B cell (primary cell): ENCODE measurements around the gene METTL24. TPM values are rescaled to one million over a fixed set of nuclear protein-coding genes. Genes with fewer than 3 reads are reported as not detected.

ENCODE experiments used
- ATAC-seq: fragments of 200-7000 bp; cut with Tn5 transposase; one replicate; pipeline ENCODE4 v1.10.0; 2021; ENCODE audit warnings: low read depth, mild to moderate bottlenecking, moderate number of reproducible peaks, moderate library complexity
- CTCF ChIA-PET: fragments of 350-600 bp; sonication (Branson Sonifier 250); formaldehyde crosslinking; loops from one replicate; lab custom pipeline; 2021; ENCODE audit warnings: antibody characterized with exemption, inconsistent platforms; lab: Charles Lee
- POLR2A ChIA-PET: fragments of 350-600 bp; sonication (Branson Sonifier 250); formaldehyde crosslinking; loops from one replicate; lab custom pipeline; 2021; ENCODE audit warnings: antibody characterized with exemption; lab: Charles Lee
- DNase-seq: peaks from one replicate; pipeline ENCODE4 v3.0.0; 2013
- H2AFZ ChIP-seq: 2 replicates; pipeline ENCODE4 v1.6.1; 2012; ENCODE audit warnings: mild to moderate bottlenecking, low read depth, low read length; ENCODE audit not compliant: insufficient read depth, poor library complexity, severe bottlenecking
- H3K27ac ChIP-seq, 2 donors: 1 replicate in 1 of 2; 2 replicates in 1 of 2; pipeline ENCODE4 v1.5.1; 2012 to 2013; ENCODE audit warnings: low read length in 2 of 2, mild to moderate bottlenecking in 2 of 2, moderate library complexity in 1 of 2
- H3K27me3 ChIP-seq, 4 experiments: fragments of 200-600 bp in 1 of 4; sonication (generic) in 1 of 4; replicated peaks in 1 of 4; 1 replicate in 2 of 4; 2 replicates in 2 of 4; pipeline versions ENCODE4 v1.6.1 to v1.7.0; 2013 to 2016; ENCODE audit warnings: low read length in 3 of 4, mild to moderate bottlenecking in 2 of 4, mixed read lengths in 1 of 4, moderate library complexity in 1 of 4; ENCODE audit not compliant: insufficient read depth in 4 of 4, control insufficient read depth in 3 of 4; ENCODE audit errors: control extremely low read depth in 1 of 4
- H3K36me3 ChIP-seq, 2 experiments: replicated peaks in 1 of 2; 1 replicate in 1 of 2; 2 replicates in 1 of 2; pipeline versions ENCODE4 v1.6.1 to v1.7.1; 2013; ENCODE audit warnings: low read length in 1 of 2; ENCODE audit not compliant: insufficient read depth in 2 of 2, control insufficient read depth in 1 of 2; ENCODE audit errors: control extremely low read depth in 1 of 2, extremely low read depth in 1 of 2
- H3K4me1 ChIP-seq, 2 donors: fragments of 200-600 bp in 1 of 2; sonication (generic) in 1 of 2; 1 replicate in 1 of 2; 2 replicates in 1 of 2; pipeline versions ENCODE4 v1.5.1 to v1.6.1; 2013 to 2017; ENCODE audit warnings: low read length in 2 of 2; ENCODE audit not compliant: control insufficient read depth in 2 of 2, insufficient read depth in 2 of 2
- H3K4me2 ChIP-seq: replicated peaks from 2 replicates; pipeline ENCODE3; 2012; ENCODE audit warnings: mild to moderate bottlenecking, low read depth, low read length; ENCODE audit not compliant: poor library complexity, severe bottlenecking
- H3K4me3 ChIP-seq, 5 experiments: fragments of 200-600 bp in 1 of 5; sonication (generic) in 1 of 5; 1 replicate in 3 of 5; 2 replicates in 2 of 5; pipeline versions ENCODE4 v1.5.1 to v1.7.0; 2011 to 2016; ENCODE audit warnings: low read length in 4 of 5, mild to moderate bottlenecking in 4 of 5, low read depth in 2 of 5, control low read depth in 1 of 5, moderate library complexity in 1 of 5; ENCODE audit not compliant: insufficient read depth in 1 of 5; ENCODE audit errors: control extremely low read depth in 1 of 5, extremely low read depth in 1 of 5
- H3K79me2 ChIP-seq: fragments of 200-600 bp; sonication (generic); one replicate; pipeline ENCODE4 v1.6.0; 2016; ENCODE audit warnings: low read length; ENCODE audit not compliant: control insufficient read depth, insufficient read depth
- H3K9ac ChIP-seq: fragments of 200-600 bp; sonication (generic); 2 replicates; pipeline ENCODE4 v1.6.1; 2017; ENCODE audit warnings: mild to moderate bottlenecking, low read length, moderate library complexity
- H3K9me3 ChIP-seq, 3 donors: one replicate each; pipeline versions ENCODE4 v1.6.1 to v1.7.1; 2013; ENCODE audit warnings: low read length in 2 of 3; ENCODE audit not compliant: control insufficient read depth in 2 of 3, insufficient read depth in 1 of 3; ENCODE audit errors: control extremely low read depth in 1 of 3
- H4K20me1 ChIP-seq: 2 replicates; pipeline ENCODE4 v1.6.0; 2012; ENCODE audit warnings: mild to moderate bottlenecking, low read length; ENCODE audit not compliant: insufficient read depth, control insufficient read depth, poor library complexity, severe bottlenecking
- H3K27ac Mint-ChIP-seq: one replicate; pipeline ENCODE4 v1.8.0; 2021; ENCODE audit warnings: mixed read lengths
- H3K27me3 Mint-ChIP-seq: one replicate; pipeline ENCODE4 v1.8.0; 2021; ENCODE audit warnings: mixed read lengths
- H3K4me1 Mint-ChIP-seq: one replicate; pipeline ENCODE4 v1.8.0; 2021; ENCODE audit warnings: mixed read lengths
- H3K4me3 Mint-ChIP-seq: one replicate; pipeline ENCODE4 v1.8.0; 2021; ENCODE audit warnings: mixed read lengths
- H3K9me3 Mint-ChIP-seq: one replicate; pipeline ENCODE4 v1.8.0; 2022; ENCODE audit warnings: mixed read lengths; ENCODE audit not compliant: insufficient read depth
- EZH2 ChIP-seq: IDR thresholded peaks from 2 replicates; pipeline ENCODE4 v1.6.1; 2012; ENCODE audit warnings: borderline replicate concordance, low read depth, mild to moderate bottlenecking, moderate library complexity, low read length; ENCODE audit not compliant: insufficient read depth, poor library complexity, severe bottlenecking
- WGBS: methylation state at CpG from one replicate; pipeline ENCODE4 v1.1.5; 2013; ENCODE audit warnings: missing lambda C conversion rate; ENCODE audit not compliant: insufficient coverage; 5-methylcytosine and 5-hydroxymethylcytosine counted together
- intact Hi-C: fragments of 100-400 bp; cut with micrococcal nuclease; formaldehyde crosslinking; loops from one replicate; pipeline ENCODE4 v1.10.0; 2022
- polyA plus RNA-seq: library from polyadenylated mRNA; depleted of rRNA; stranded (reverse); fragments of >200 nt; gene quantifications from 2 replicates; pipeline ENCODE4 v1.2.3, GENCODE V29; 2012
- total RNA-seq, 2 donors: library from RNA; stranded (reverse); fragments of 120-200 nt in 1 of 2; gene quantifications; 1 replicate in 1 of 2; 2 replicates in 1 of 2; pipeline versions ENCODE4 v1.2.3 to v1.2.4, GENCODE V29; 2013 to 2022
- TF ChIP-seq, protein P1 (sequence below): fragments of 200-600 bp; IDR thresholded peaks from one replicate; pipeline ENCODE4 v1.8.0; 2022; ENCODE audit warnings: antibody characterized with exemption, mild to moderate bottlenecking

Gene METTL24
- total and polyA plus RNA-seq, 2 donors (not counting 1 experiment from before 2014, with no cell fraction given), result not detected

DNA sequence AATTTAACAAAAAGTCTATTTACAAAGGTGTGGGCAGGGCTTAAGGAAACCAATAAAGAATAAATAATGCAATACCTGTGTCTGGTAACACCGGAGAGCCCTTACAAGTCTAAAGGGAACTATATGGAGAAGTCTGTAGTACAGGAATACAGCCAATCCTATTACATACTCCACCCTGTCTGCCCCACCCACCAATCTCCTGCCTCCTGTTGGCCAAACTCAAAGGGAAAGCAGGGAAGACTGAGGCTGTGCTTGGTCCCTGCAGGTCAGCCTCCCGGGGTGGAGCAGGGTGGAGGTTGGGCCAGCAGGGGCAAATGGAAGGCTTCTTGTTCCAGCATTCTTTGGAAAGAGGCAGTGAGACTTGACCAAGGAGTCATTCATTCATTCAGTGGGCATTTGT lies 31.5 kb downstream of the METTL24 start:
- Histone ChIP-seq H3K79me2 (no peaks in the 10 kb centered on the region), H3K27me3 (peaks cover 0 to 5% (median 0%) of the 10 kb centered on the region in 4 experiments), H3K27ac (no peak overlapping the region), H3K4me1 (no peaks in the 10 kb centered on the region), H3K4me2 (no peak overlapping the region), H3K9me3 (no peaks in the 10 kb centered on the region), H3K9ac (no peak overlapping the region), H3K36me3 (no peaks in the 10 kb centered on the region), H2AFZ (no peak overlapping the region), H4K20me1 (no peaks in the 10 kb centered on the region), H3K4me3 (no peak overlapping the region)
- CTCF ChIA-PET, result no interaction called here
- intact Hi-C loops, result no loop called here
- WGBS, result 100% methylated on average over 1 of the region's 2 CpGs
- no peaks in the 10 kb centered on the region for H3K9me3 Mint-ChIP-seq
- no peak for TF ChIP-seq EZH2
- TF ChIP-seq, protein P1, sequence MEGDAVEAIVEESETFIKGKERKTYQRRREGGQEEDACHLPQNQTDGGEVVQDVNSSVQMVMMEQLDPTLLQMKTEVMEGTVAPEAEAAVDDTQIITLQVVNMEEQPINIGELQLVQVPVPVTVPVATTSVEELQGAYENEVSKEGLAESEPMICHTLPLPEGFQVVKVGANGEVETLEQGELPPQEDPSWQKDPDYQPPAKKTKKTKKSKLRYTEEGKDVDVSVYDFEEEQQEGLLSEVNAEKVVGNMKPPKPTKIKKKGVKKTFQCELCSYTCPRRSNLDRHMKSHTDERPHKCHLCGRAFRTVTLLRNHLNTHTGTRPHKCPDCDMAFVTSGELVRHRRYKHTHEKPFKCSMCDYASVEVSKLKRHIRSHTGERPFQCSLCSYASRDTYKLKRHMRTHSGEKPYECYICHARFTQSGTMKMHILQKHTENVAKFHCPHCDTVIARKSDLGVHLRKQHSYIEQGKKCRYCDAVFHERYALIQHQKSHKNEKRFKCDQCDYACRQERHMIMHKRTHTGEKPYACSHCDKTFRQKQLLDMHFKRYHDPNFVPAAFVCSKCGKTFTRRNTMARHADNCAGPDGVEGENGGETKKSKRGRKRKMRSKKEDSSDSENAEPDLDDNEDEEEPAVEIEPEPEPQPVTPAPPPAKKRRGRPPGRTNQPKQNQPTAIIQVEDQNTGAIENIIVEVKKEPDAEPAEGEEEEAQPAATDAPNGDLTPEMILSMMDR, result no peak
- POLR2A ChIA-PET, result no interaction called here
- DNase-seq (no peak), ATAC-seq (no peak)
- H3K27ac Mint-ChIP-seq, result no peak overlapping the region
- H3K4me1 Mint-ChIP-seq, result peaks cover 4% of the 10 kb centered on the region
- H3K27me3 Mint-ChIP-seq, result peaks cover 3% of the 10 kb centered on the region
- H3K4me3 Mint-ChIP-seq, result no peak overlapping the region

GRCh38 chr6:110326057-110326456 lies 32.1 kb downstream of the METTL24 start:
- H3K27ac ChIP-seq, result no peak overlapping the region
- H2AFZ ChIP-seq, result no peak overlapping the region
- H3K4me2 ChIP-seq, result no peak overlapping the region
- intact Hi-C loops, result no loop called here
- Mint-ChIP-seq H3K4me3 (no peak overlapping the region), H3K27me3 (peaks cover 3% of the 10 kb centered on the region), H3K9me3 (no peaks in the 10 kb centered on the region), H3K27ac (no peak overlapping the region), H3K4me1 (peaks cover 4% of the 10 kb centered on the region)
- no peaks in the 10 kb centered on the region for H3K36me3 ChIP-seq
- no peaks in the 10 kb centered on the region for H3K79me2 ChIP-seq
- DNase-seq, result no peak
- no peaks in the 10 kb centered on the region for H4K20me1 ChIP-seq
- 100% methylated on average over 2 of the region's 3 CpGs for WGBS
- ChIA-PET POLR2A (no interaction called here), CTCF (no interaction called here)
- TF ChIP-seq, protein P1, result no peak
- no peak for TF ChIP-seq EZH2
- H3K27me3 ChIP-seq, result peaks cover 0 to 5% (median 0%) of the 10 kb centered on the region in 4 experiments
- no peak overlapping the region for H3K9ac ChIP-seq
- no peak for ATAC-seq
- H3K9me3 ChIP-seq, result no peaks in the 10 kb centered on the region
- H3K4me1 ChIP-seq, result no peaks in the 10 kb centered on the region
- no peak overlapping the region for H3K4me3 ChIP-seq
